Fibroblast of lung (primary cell): ENCODE measurements around the gene UNCX.
A peak's percentile ranks its signal among the peaks of the same experiment; 100 is the strongest.

Experiments used
- CTCF ChIP-seq, 2 donors: IDR thresholded peaks in 1 of 2; conservative IDR thresholded peaks in 1 of 2; 1 replicate in 1 of 2; 2 replicates in 1 of 2; pipeline ENCODE4 v1.5.1; 2011 to 2012; ENCODE audit warnings: low read length in 2 of 2, control low read depth in 1 of 2, inconsistent platforms in 1 of 2, low read depth in 1 of 2, mild to moderate bottlenecking in 1 of 2
- EZH2 ChIP-seq: IDR thresholded peaks from 2 replicates; pipeline ENCODE4 v1.5.1; 2012; ENCODE audit warnings: low read length, control low read depth, mild to moderate bottlenecking; ENCODE audit errors: missing control alignments

- TF ChIP-seq CTCF (conservative IDR thresholded peaks at IDR 0.05 in 1 of 2, IDR thresholded peaks at IDR 0.05 in 1 of 2; ENCODE audit: low read depth in 1 of 2, low read length in 2 of 2) (no peak), EZH2 (peak; percentile 90)
These were observed at the start of gene UNCX for GRCh38 chr7:1232623-1233332.
